ENCODE data around the gene CRIM1.
A peak's percentile ranks its signal among the peaks of the same experiment; 100 is the strongest.

CRIM1 gene

GRCh38 chr2:36367486-36367885 lies 11.9 kb downstream of the CRIM1 start:
- peak overlapping the region; percentile 63 to 66 for H3K27ac ChIP-seq
- peak overlapping the region; percentile 49 for H3K4me3 ChIP-seq

GRCh38 chr2:36367895-36368353 lies 12.3 kb downstream of the CRIM1 start:
- peak overlapping the region; percentile 49 for H3K4me3 ChIP-seq
- peak overlapping the region; percentile 63 to 66 for H3K27ac ChIP-seq
- no peak for DNase-seq (ENCODE audit: low spot score)
- no peak for TF ChIP-seq CTCF (IDR thresholded peaks at IDR 0.05)

More at GRCh38 chr2:36367486-36367885, 11.9 kb downstream of the CRIM1 start:
- TF ChIP-seq CTCF (IDR thresholded peaks at IDR 0.05): no peak
- DNase-seq (ENCODE audit: low spot score): no peak

- no peak for DNase-seq (ENCODE audit: low spot score)
- Histone ChIP-seq H3K4me3 (peak overlapping the region; percentile 49), H3K27ac (peak overlapping the region; percentile 63 to 66)
- TF ChIP-seq CTCF (IDR thresholded peaks at IDR 0.05): no peak
These were observed 12.9 kb downstream of the CRIM1 start for GRCh38 chr2:36368438-36368837.

GRCh38 chr2:36369163-36369562 lies 13.6 kb downstream of the CRIM1 start:
- no peak for DNase-seq (ENCODE audit: low spot score)
- Histone ChIP-seq H3K4me3 (peak overlapping the region; percentile 14), H3K27ac (peak overlapping the region in 1 of 2 donors; percentile 6)
- no peak for TF ChIP-seq CTCF (IDR thresholded peaks at IDR 0.05)

- H3K4me3 ChIP-seq: peak overlapping the region; percentile 14
- H3K27ac ChIP-seq: peak overlapping the region in 1 of 2 donors; percentile 6
- no peak for TF ChIP-seq CTCF (IDR thresholded peaks at IDR 0.05)
- no peak for DNase-seq (ENCODE audit: low spot score)
These were observed 14.1 kb downstream of the CRIM1 start for GRCh38 chr2:36369716-36370115.

GRCh38 chr2:36370281-36370680 lies 14.7 kb downstream of the CRIM1 start:
- H3K27ac ChIP-seq: peak overlapping the region; percentile 46 to 71
- H3K4me3 ChIP-seq: no peak overlapping the region

More at GRCh38 chr2:36370281-36370680, 14.7 kb downstream of the CRIM1 start:
- no peak for TF ChIP-seq CTCF (IDR thresholded peaks at IDR 0.05)
- no peak for DNase-seq (ENCODE audit: low spot score)

All from coronary artery (tissue), 2 donors.